NB4 (cell line): ENCODE measurements around the gene CDH4.

Experiments used
- TF ChIP-seq, protein P1 (sequence below): IDR thresholded peaks from 2 replicates; pipeline ENCODE4 v1.6.1; 2011; ENCODE audit warnings: low read depth, low read length
- TF ChIP-seq, protein P2 (sequence below): IDR thresholded peaks from one replicate; pipeline ENCODE4 v1.5.1; 2012; ENCODE audit warnings: low read depth, low read length

DNA sequence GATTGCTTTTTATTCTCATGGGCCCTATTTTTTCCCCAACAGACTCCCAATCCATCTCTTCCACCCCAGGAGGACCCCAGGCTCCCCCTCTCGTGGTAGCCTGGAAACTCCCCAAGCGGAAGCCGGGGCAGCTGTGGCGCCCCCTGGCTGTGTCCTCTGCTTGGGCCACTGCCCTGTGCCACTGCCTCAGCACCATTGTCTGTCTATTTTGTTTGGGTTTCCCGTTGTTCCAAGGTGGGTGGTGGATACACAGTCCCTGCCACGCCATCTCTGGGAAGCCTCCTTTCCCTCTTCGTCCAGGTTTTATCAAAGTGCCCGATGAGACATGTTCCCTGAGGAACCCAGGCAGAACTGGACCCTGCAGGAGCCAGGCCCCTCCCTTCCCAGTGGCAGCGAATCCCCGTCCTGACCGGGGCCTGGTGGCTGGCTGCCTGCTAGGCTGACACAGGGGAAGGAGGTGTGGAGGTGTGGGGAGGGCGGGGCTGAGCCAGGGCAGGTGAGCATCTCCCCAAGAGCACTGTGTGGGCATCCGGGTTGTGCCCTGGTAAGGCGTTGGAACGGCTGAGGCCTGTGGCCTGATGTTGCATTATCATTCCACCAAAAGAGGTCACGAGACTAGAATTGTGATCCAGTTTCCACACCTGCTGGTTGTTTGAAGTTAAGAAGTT, 228.2 kb downstream of the CDH4 start:
- TF ChIP-seq, protein P1, sequence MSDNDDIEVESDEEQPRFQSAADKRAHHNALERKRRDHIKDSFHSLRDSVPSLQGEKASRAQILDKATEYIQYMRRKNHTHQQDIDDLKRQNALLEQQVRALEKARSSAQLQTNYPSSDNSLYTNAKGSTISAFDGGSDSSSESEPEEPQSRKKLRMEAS: no peak
- TF ChIP-seq, protein P2, sequence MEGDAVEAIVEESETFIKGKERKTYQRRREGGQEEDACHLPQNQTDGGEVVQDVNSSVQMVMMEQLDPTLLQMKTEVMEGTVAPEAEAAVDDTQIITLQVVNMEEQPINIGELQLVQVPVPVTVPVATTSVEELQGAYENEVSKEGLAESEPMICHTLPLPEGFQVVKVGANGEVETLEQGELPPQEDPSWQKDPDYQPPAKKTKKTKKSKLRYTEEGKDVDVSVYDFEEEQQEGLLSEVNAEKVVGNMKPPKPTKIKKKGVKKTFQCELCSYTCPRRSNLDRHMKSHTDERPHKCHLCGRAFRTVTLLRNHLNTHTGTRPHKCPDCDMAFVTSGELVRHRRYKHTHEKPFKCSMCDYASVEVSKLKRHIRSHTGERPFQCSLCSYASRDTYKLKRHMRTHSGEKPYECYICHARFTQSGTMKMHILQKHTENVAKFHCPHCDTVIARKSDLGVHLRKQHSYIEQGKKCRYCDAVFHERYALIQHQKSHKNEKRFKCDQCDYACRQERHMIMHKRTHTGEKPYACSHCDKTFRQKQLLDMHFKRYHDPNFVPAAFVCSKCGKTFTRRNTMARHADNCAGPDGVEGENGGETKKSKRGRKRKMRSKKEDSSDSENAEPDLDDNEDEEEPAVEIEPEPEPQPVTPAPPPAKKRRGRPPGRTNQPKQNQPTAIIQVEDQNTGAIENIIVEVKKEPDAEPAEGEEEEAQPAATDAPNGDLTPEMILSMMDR: no peak
